Measurements from ENCODE around the gene CNTN5.
"Not testable (repeated sequence)": the region's sequence is repeated elsewhere in the genome, so short reads cannot be mapped to it uniquely, and the experiment has no call there.

The CNTN5 gene

GRCh38 chr11:100269516-100269915 is 1248.8 kb downstream of the CNTN5 start:
- no peak for DNase-seq

DNA sequence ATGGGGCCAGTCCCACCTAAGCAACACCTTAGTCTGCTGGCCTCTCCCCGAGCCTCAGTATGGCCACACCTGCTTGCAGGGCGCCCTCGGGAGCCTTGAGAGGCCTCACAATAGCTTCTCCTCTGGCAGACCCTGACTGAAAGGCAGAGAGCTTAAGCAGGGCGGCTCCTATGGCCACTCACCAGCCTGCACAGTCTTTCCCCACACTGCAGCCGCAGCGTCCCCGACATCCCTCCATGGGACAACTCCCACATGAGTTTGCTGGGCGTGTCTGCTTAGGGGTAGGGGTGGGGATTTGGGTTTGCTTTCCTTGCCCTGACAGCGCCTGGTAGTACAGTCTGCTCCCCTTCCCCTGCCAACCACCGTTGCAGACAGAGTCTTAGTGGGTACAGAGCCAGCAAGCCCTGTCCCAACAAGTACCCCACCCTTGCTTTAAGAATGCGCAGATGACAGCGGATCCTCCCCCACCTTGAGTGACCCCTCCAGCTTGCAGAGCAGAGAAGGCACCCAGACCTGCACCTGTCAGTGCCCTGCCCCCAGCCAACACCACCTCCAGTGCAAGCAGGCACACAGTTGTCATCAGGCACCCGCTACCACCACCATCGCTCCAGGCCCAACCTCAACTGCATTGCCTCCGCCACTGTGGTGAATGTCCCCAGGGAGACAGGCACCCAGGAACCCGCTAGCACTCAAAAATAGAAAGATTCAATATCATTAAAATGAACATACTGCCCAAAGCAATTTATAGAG is 1252.5 kb downstream of the CNTN5 start:
- DNase-seq, result no peak

DNA sequence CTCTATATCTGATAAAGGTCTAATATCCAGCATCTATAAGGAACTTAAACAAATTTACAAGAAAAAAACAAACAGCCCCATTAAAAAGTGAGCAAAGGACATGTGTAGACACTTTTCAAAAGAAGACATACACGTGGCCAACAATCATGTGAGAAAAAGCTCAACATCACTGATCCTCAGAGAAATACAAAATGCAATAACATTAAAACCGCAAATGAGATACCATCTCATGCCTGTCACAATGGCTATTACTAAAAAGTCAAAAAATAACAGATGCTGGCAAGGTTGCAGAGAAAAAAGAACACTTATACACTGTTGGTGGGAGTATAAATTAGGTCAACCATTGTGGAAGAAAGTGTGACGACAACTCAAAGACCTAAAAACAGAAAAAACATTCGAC is 1253.7 kb downstream of the CNTN5 start:
- DNase-seq, result not testable (repeated sequence)

DNA sequence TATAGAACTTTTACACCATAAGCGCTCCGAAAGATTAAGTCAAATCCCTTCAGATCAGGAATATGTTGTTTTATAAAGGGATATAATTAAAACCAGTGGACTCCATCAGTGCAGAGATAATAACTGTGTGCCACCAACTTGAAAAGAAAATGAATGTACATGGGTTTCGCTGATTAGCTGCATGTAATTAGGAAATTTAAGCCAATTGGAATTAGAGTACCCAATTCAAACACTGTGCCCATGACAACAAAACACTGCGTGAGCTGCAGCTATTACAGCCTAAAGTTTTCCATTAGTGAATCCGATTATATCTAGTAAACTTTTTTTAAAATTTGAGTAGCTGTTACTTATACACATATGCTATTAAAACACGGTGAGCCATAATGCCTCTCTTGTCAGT is 1274.0 kb downstream of the CNTN5 start:
- no peak for DNase-seq

DNA sequence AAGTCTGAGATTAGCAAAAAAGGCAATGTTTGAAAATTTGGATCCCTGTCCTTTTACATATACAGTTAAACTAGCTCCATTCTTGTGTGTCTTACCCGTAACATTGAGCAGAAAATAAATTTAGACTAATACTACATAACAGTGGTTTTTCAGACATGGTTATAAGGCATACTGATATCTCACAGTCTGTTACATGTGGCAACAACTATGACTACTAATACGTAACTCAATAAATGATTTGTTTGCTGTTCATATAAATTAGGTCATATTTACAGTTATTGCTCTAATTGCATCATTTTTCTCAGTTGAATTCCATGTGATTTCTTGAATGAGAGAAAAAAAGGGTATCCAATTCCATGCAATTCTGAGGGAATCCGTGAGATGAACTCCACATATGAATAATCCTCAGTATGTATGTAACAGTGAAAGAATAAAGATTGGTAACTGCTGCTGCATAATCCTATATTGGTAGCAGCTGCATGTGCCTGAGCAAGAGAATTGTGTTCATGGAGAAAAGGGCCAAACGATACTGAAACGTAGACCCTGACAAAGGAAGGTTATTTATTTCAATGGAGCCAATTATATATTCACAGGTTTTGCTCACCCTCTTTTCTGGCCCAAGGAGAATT is 1275.4 kb downstream of the CNTN5 start:
- DNase-seq, result no peak

DNA sequence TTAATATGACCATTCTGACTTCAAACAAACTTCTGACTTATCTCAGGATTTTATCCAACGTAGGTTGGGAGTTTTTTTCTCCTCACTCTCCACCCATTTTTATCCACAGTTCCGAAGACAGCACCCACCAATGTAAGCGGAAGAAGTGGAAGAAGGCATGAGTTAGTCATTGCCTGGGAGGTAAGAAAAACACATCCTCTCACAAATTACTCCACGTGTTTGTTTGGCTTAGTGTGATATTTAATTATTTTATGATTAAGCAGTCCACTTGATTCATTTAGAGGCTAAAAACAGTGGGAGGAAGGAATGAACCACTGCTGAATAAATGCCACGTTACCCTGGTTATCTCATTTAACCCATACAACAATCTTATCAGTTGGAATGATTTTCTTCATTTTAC is 1276.8 kb downstream of the CNTN5 start:
- DNase-seq, result no peak

GRCh38 chr11:100302824-100303223 is 1282.1 kb downstream of the CNTN5 start:
- no peak for DNase-seq

DNA sequence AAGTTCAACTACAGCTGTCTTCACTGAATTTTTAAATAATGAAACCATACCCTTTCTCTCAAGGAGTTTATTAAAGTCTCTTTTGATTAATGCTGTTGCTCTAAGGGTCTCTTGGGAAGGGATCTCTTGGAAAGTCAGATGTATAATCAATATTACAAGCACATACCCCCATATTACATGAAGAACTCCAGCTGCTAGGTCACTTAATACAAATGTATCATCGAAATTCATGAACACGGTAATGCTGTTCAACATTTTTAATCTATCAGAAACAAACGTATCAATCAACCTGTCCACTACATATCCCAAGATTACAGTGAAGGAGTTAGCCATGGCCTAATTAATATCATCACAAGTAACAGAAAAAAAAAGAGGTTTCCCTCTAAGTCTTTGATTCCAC is 1283.1 kb downstream of the CNTN5 start:
- DNase-seq, result no peak

DNA sequence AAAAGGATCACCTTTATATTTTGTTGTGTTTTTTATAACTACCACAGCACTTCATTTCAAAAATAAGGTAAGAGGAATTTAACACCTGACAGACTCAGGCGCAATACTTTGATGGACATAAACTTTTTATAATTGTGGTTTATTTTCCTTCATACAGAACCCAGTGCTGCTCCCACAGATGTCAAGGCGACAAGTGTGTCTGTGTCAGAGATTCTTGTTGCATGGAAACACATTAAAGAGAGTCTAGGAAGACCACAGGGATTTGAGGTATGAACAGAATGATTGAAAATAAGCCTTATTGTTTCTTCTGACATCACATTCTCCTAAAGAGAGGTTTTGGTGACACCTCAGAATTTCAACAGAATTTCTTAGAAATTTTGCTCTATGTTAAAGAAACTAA is 1287.5 kb downstream of the CNTN5 start:
- no peak for DNase-seq

DNA sequence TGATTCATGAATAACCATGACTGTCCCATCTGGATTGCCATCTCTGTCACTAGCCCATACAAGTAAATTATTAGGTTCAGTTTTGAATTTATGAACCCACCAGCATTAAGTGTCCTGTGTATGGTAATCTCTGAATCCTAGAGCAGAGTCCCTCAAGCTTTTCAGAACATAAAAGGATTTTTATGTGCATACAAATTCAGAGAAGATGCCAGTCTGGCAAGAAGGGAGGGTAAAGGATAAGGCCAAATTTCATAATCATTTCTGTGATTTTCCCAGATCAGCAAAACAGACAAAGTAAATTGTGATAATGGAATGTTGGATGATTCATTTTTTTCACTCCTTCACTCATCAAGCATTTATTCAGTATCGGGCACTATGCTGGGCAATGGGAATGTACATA is 1295.2 kb downstream of the CNTN5 start:
- no peak for DNase-seq

- no peak for DNase-seq
These were observed 1296.2 kb downstream of the CNTN5 start for GRCh38 chr11:100316952-100317351.

- DNase-seq, result no peak
These were observed 1298.9 kb downstream of the CNTN5 start for GRCh38 chr11:100319691-100320090.

DNA sequence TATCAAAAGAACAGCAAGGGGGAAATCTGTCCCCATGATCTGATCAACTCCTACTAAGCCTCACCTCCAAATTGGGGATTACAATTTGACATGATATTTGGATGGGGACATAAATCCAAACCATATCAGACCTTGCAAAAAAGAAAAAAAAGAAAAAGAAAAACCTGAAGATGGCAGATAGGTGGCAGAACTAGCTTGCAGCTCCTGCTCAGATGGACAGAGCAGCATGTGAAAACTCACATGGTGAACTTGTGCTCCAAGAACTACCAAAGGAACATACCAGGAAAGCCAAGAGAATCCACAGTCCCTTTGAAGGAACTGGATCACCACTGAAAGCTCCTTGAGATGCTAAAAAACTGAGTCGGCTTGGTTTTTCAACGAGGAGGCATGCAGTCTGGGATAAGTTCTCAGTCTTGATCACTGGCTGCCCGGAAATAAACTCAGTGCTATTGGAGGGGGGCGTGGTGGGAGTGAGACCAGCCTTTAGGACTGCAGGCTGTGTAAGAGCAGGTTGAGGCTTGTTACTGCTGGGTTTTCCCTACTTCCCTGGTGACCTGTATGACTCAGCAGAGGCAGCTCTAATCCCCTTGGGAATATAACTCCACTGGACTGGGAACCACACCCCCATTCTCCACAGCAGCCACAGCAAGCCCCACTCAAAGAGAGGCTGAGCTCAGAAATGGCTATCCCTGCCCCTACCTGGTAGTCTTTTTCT is 1308.0 kb downstream of the CNTN5 start:
- DNase-seq, result no peak

- no peak for DNase-seq
These were observed 1308.6 kb downstream of the CNTN5 start for GRCh38 chr11:100329352-100329751.

DNA sequence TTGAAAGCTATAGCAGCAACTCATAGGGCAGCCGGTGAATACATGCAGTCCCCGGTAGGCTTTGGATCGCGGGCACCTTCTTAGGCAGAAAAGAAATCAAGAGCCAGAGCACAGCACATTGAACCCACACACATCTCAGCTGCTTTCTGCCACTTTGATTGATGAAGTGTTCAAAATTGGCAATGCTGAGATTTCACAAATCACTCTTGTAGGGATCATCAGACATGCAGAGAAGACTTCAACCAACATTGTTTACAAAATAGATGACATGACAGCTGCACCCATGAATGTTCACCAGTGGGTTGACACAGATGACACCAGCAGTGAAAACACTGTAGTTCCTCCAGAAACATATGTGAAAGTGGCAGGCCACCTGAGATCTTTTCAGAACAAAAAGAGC is 1316.1 kb downstream of the CNTN5 start:
- DNase-seq, result no peak

DNA sequence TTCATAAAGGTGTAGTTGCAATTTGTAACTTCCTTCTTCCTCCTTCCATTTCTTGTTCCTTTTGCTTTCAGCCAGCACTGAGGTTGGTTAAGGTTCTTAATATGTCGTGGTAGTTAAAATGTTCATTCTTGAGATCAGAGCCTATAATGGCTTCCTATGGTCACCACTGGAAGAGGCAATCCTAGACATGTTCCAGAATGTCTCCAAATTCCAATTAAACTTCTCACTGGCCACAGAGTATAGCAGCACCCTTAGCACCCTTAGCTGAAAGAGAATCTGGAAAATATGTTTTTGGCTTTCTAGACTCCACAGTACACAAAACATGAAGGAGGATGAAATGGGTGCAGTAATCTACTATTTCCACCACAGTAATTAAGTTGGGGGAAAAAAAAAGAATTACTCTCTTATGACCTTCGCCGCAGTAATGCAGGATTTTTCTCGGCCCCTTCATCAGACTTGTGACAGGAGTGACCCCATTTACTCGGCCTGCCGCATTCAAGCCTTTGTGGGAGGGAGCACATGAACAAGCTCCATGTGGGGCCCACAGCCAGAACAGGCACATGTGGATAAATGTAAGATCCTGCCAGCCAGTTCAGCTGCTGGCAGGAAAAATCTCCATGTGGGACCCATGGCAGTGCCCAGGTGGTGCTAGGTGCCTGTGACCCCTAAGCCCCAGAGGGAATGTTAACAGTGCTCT is 1317.5 kb downstream of the CNTN5 start:
- DNase-seq, result no peak

- DNase-seq, result no peak
These were observed 1319.9 kb downstream of the CNTN5 start for GRCh38 chr11:100340466-100341319.

DNA sequence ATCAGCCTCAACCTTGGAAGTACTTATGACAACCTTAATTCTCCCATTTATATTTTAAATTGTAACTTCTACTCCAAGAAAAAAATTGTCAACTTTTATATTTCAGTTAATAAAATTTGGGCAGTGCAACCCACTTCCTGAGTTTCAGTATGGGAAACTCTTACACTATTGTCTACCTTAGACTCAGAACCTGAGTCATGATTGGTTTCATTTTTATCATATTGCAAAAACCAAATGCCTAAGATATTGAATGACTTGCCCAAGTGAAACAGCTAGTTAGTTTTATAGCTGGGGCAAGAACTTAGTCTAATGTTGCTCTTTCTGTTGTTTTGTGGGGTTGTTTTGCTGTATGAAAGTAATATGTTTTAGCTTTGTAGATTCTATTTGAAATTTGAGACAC is 1332.3 kb downstream of the CNTN5 start:
- DNase-seq, result no peak

DNA sequence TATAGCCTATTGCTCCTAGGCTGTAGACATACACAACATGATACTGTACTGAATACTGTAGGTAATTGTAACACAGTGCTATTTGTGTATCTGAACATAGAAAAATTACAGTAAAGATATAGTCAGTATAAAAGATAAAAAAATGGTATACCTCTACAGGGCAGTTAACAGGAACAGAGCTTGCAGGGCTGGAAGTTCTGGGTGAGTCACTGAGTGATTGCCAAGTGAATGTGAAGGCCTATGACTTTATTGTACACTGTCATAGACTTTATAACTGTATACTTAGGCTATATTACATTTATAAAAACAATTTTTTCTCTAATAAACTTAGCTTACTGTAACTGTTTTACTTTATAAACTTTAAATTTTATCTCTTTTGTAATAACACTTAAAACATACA is 1334.0 kb downstream of the CNTN5 start:
- no peak for DNase-seq

GRCh38 chr11:100356035-100356434 is 1335.3 kb downstream of the CNTN5 start:
- no peak for DNase-seq

DNA sequence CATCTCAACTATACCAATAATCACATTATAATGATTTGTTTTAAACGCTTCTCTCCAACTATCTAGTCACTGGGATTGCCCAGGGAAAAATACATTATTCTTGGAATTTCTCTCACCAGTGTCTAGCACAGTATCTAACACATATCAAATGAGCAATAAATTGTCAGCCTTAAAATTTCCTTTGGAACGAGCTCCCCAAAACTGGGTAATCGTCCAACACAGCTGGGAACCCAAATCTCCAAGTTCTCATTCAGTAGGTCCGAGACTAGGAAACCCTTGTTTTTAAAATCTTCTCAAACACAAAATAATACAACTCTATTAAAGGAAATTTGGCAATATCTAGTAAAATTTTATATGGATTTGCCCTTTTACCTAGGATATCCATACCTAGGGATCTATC is 1338.5 kb downstream of the CNTN5 start:
- DNase-seq, result no peak

DNA sequence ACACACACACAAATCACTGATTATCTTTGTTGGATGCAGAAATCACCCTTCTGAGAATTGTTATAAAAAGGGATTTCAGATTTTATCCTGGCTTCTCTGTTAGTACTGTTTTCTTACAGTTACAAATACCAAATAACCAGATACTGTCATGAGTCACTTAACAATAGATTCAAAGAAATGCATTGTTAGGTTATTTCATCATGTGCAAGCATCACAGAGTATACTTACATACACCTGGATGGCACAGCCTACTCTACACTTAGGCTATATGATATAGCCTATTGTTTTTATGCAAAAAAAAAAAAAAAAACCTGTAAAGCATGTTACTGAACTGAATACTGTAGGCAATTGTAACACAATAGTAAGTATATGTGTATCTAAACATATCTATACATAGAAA is 1347.1 kb downstream of the CNTN5 start:
- DNase-seq, result no peak

All from suppressor macrophage treated with lipopolysaccharide for 4 hours (primary cell).